Left ventricle myocardium superior (tissue), 1 donor: ENCODE measurements around the gene RERG. TPM values are rescaled to one million over a fixed set of nuclear protein-coding genes. Genes with fewer than 3 reads are reported as not detected.
"Not testable (repeated sequence)": the region's sequence is repeated elsewhere in the genome, so short reads cannot be mapped to it uniquely, and the experiment has no call there.

Source experiments
- ATAC-seq: fragments of 200-7000 bp; cut with Tn5 transposase; one replicate; pipeline ENCODE4 v1.9.1; 2020; ENCODE audit warnings: mild to moderate bottlenecking, moderate library complexity
- DNase-seq: peaks from one replicate; pipeline ENCODE4 v3.0.0-alpha.2; 2020
- intact Hi-C: fragments of 100-400 bp; cut with micrococcal nuclease; formaldehyde crosslinking; loops from one replicate; pipeline ENCODE4 v1.11.0; 2022
- total RNA-seq: library from RNA; stranded (reverse); fragmentation: NEBNext Ultra II Directional; extraction: Animal tissue kit (Norgen Biotek cat#: 25700); gene quantifications from one replicate; pipeline ENCODE4 v1.2.1, GENCODE V29; 2021
- donor health status: DM: no; HTN: yes; CAD: no; lungs with severe emphysema.

The RERG gene
- total RNA-seq, 1 donor from 2014 or later = 3.8 TPM

DNA sequence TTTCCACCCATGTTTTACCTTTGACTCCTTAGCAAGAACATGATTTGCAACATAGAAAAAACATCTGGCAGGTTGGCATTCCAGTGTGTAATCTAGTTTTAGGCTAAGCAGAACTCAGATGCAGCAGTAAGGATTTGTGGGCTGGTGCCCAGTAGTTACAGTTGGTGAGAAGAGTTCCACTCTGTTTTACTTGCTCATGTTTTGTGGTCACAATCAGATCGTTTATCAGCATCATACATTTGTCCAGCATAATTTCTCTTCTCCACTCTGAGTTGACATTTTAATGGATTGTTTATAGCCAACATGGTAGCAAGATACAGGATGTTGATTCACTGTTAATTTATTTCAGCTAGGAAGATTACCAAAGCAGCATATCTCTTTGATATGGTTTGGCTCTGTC is 128.4 kb downstream of the RERG start:
- intact Hi-C loops = no loop called here
- DNase-seq (no peak), ATAC-seq (no peak)

DNA sequence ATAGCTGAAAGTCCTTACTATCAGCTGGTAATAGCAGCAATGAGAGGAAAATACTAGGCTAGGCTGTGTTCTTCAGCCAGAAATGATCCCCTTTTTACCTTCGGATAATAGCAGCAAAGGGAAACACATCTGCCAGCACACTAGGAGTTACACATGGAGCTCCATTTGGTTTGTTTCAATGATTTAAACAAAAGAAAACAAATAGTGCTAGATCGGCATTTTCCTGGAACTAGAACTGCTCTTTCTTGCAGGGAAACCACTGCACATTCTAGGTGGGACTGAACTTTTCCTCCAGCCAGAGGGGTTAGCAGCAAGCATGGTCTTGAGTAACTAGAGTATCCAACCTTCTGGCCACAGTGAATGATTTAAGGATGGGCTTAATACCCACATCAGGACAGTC is 130.8 kb downstream of the RERG start:
- no peak for DNase-seq
- intact Hi-C loops = no loop called here
- ATAC-seq = no peak

DNA sequence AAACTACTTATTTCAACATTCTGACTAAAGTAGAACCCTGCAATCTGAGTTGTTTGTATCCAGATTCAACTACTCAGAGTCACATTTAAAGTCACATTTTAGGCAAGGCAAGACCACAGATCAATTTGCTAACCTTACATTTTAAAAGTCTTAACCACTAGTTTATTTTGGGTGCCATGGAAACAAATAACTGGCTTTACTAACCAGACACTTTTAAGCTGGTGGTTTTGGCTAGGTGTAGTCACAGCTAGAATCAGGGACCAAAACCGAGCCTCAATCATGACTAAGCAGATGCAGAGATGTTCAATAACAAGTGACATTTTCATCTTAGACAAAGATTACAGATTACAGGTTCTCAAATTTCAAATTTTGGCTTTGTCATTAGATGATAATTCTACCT is 133.1 kb downstream of the RERG start:
- intact Hi-C loops = no loop called here
- no peak for ATAC-seq
- no peak for DNase-seq

DNA sequence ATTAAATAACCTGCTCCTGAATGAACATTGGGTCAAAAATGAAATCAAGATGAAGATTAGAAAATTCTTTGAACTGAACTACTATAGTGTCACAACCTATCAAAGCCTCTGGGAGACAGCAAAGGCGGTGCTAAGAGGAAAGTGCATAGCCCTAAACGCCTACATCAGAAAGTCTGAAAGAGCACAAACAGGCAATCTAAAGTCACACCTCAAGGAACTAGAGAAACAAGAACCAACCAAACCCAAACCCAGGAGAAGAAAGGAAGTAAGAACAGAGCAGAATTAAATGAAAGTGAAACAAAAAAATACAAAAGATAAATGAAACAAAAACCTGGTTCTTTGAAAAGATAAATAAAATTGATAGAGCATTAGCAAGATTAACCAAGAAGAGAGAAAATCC is 143.5 kb downstream of the RERG start:
- ATAC-seq, DNase-seq, intact Hi-C loops: not testable (repeated sequence)

DNA sequence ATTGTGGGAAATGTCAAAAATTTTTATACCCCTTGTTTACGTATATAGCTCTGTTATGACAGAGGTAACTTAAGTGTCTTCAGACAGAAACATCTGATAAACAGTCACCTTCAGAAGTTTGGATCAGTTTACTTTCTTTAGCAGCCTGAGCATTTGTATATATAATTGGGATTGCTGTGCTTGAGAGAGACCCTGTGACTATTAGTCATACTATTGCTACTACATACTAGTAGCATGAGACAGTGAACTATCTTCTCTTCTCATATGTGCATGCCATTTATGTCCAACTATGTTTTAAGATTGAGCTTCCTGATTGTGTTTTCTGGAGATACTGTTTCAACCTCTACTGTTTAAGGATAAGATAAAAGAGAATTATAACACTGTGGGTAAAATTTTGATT is 146.9 kb downstream of the RERG start:
- ATAC-seq (no peak), DNase-seq (no peak)
- intact Hi-C loops = no loop called here

GRCh38 chr12:15059123-15059522 is 162.1 kb downstream of the RERG start:
- DNase-seq (no peak), ATAC-seq (no peak)
- intact Hi-C loops = no loop called here

Other genes with a start within 250 kb of the RERG start
- not detected for gene PDE6H, start 248.4 kb downstream of the RERG start, total RNA-seq
- 0.94 TPM for gene PTPRO, start 101.1 kb upstream of the RERG start, total RNA-seq